DOHH2 (cell line): Measurements from ENCODE around the gene STUM.

Experiments
- CTCF ChIP-seq: fragments of 200-600 bp; sonication (generic); IDR thresholded peaks from one replicate; pipeline ENCODE4 v1.5.1; 2014; ENCODE audit warnings: antibody characterized with exemption, mild to moderate bottlenecking, low read depth, low read length; ENCODE audit not compliant: poor library complexity, severe bottlenecking
- EZH2phosphoT487 ChIP-seq: fragments of 200-600 bp; sonication (generic); IDR thresholded peaks from 2 replicates; pipeline ENCODE4 v1.6.1; 2017; ENCODE audit warnings: borderline replicate concordance, mild to moderate bottlenecking, antibody characterized with exemption, low read length, moderate library complexity, mixed read lengths

GRCh38 chr1:226615876-226616275 lies 67.3 kb downstream of the STUM start:
- TF ChIP-seq CTCF = no peak
- no peak for TF ChIP-seq EZH2phosphoT487
